ENCODE measurements around the gene TPGS2. TPM values are rescaled to one million over a fixed set of nuclear protein-coding genes. Genes with fewer than 3 reads are reported as not detected.

TPGS2 gene
- total RNA-seq, 2 experiments from 2014 or later, result 44.8 to 55.1 TPM

- H3K79me2 ChIP-seq (ENCODE audit: insufficient read depth, low read depth, low read length), result no peaks in the 10 kb centered on the region
- BruUV-seq (replicated peaks), result no TSS peak
- H3K9me3 ChIP-seq (ENCODE audit: low read length), result no peaks in the 10 kb centered on the region
- TF ChIP-seq EZH2phosphoT487 (IDR thresholded peaks at IDR 0.05; ENCODE audit: borderline replicate concordance, low read depth, low read length) (no peak), CTCF (conservative IDR thresholded peaks at IDR 0.05; ENCODE audit: low read length) (no peak)
- no peaks in the 10 kb centered on the region for H3K36me3 ChIP-seq (ENCODE audit: insufficient read depth, low read length)
- no peak overlapping the region for H3K4me2 ChIP-seq (ENCODE audit: low read length)
- intact Hi-C loops (cut with micrococcal nuclease; ENCODE audit: unreplicated experiment), result no loop called here
- DNase-seq (ENCODE audit: low spot score), result no peak
- H3K27ac ChIP-seq (ENCODE audit: low read depth, low read length, poor library complexity, severe bottlenecking), result no peak overlapping the region
- no peaks in the 10 kb centered on the region for H4K20me1 ChIP-seq (ENCODE audit: insufficient read depth, low read length)
- CTCF ChIA-PET (ENCODE audit: unreplicated experiment), result no interaction called here
- POLR2A ChIA-PET, result no interaction called here
- H3K9me2 ChIP-seq (ENCODE audit: insufficient read depth, low read length), result no peaks in the 10 kb centered on the region
- H2AFZ ChIP-seq (ENCODE audit: low read length), result no peak overlapping the region
- H3K4me1 ChIP-seq (ENCODE audit: insufficient read depth, low read length, poor library complexity, severe bottlenecking), result no peaks in the 10 kb centered on the region
- no peak overlapping the region for H3K4me3 ChIP-seq (ENCODE audit: low read depth, low read length, poor library complexity, severe bottlenecking)
Observed at GRCh38 chr18:36849288-36850006, 20.6 kb upstream of the TPGS2 start.

- CTCF ChIA-PET (ENCODE audit: unreplicated experiment), result no interaction called here
- TF ChIP-seq EZH2phosphoT487 (IDR thresholded peaks at IDR 0.05; ENCODE audit: borderline replicate concordance, low read depth, low read length) (no peak), CTCF (conservative IDR thresholded peaks at IDR 0.05; ENCODE audit: low read length) (no peak)
- H3K36me3 ChIP-seq (ENCODE audit: insufficient read depth, low read length), result no peaks in the 10 kb centered on the region
- no peak overlapping the region for H3K4me2 ChIP-seq (ENCODE audit: low read length)
- no peak overlapping the region for H2AFZ ChIP-seq (ENCODE audit: low read length)
- H3K4me3 ChIP-seq (ENCODE audit: low read depth, low read length, poor library complexity, severe bottlenecking), result no peak overlapping the region
- no peaks in the 10 kb centered on the region for H3K9me2 ChIP-seq (ENCODE audit: insufficient read depth, low read length)
- BruUV-seq (replicated peaks), result no TSS peak
- POLR2A ChIA-PET, result no interaction called here
- intact Hi-C loops (cut with micrococcal nuclease; ENCODE audit: unreplicated experiment), result no loop called here
- H3K79me2 ChIP-seq (ENCODE audit: insufficient read depth, low read depth, low read length), result no peaks in the 10 kb centered on the region
- no peaks in the 10 kb centered on the region for H4K20me1 ChIP-seq (ENCODE audit: insufficient read depth, low read length)
- H3K9me3 ChIP-seq (ENCODE audit: low read length), result no peaks in the 10 kb centered on the region
- DNase-seq (ENCODE audit: low spot score), result no peak
- no peak overlapping the region for H3K27ac ChIP-seq (ENCODE audit: low read depth, low read length, poor library complexity, severe bottlenecking)
- no peaks in the 10 kb centered on the region for H3K4me1 ChIP-seq (ENCODE audit: insufficient read depth, low read length, poor library complexity, severe bottlenecking)
Observed at GRCh38 chr18:36848609-36849008, 19.8 kb upstream of the TPGS2 start.

- TF ChIP-seq EZH2phosphoT487 (IDR thresholded peaks at IDR 0.05; ENCODE audit: borderline replicate concordance, low read depth, low read length), result no peak
- no peak for TF ChIP-seq CTCF (conservative IDR thresholded peaks at IDR 0.05; ENCODE audit: low read length)
- CTCF ChIA-PET (ENCODE audit: unreplicated experiment), result no interaction called here
- POLR2A ChIA-PET, result interaction anchor here (0.9 kb wide), 1 partner anchor 11 kb away, joined by 3 read pairs; no protein-coding TSS in a partner anchor
Observed at GRCh38 chr18:36843784-36844183, 15.0 kb upstream of the TPGS2 start.

More at GRCh38 chr18:36843784-36844183, 15.0 kb upstream of the TPGS2 start:
- BruUV-seq (replicated peaks), result no TSS peak
- Histone ChIP-seq H4K20me1 (ENCODE audit: insufficient read depth, low read length) (no peaks in the 10 kb centered on the region), H3K4me2 (ENCODE audit: low read length) (no peak overlapping the region), H2AFZ (ENCODE audit: low read length) (no peak overlapping the region), H3K79me2 (ENCODE audit: insufficient read depth, low read depth, low read length) (no peaks in the 10 kb centered on the region), H3K36me3 (ENCODE audit: insufficient read depth, low read length) (peaks cover 6% of the 10 kb centered on the region; the same call in 1 of the 2 replicates), H3K9me2 (ENCODE audit: insufficient read depth, low read length) (no peaks in the 10 kb centered on the region), H3K4me1 (ENCODE audit: insufficient read depth, low read length, poor library complexity, severe bottlenecking) (no peaks in the 10 kb centered on the region), H3K9me3 (ENCODE audit: low read length) (no peaks in the 10 kb centered on the region), H3K4me3 (ENCODE audit: low read depth, low read length, poor library complexity, severe bottlenecking) (no peak overlapping the region), H3K27ac (ENCODE audit: low read depth, low read length, poor library complexity, severe bottlenecking) (no peak overlapping the region)
- intact Hi-C loops (cut with micrococcal nuclease; ENCODE audit: unreplicated experiment), result no loop called here
- no peak for DNase-seq (ENCODE audit: low spot score)

Measured in OCI-LY7 (cell line).